Activated naive CD4-positive, alpha-beta T cell treated with anti-CD3 and anti-CD28 coated beads, Interleukin-2, amount 10 ng/mL, durations not matched to agents 7 days and 5 days (primary cell): ENCODE results near the gene TMEM11.
"Not testable (repeated sequence)": the region's sequence is repeated elsewhere in the genome, so short reads cannot be mapped to it uniquely, and the experiment has no call there.

Source experiments
- CTCF ChIA-PET: fragments of 350-600 bp; sonication (Branson Sonifier 250); formaldehyde crosslinking; loops from one replicate; lab custom pipeline; 2021; ENCODE audit warnings: antibody characterized with exemption; lab: Charles Lee
- DNase-seq: peaks from one replicate; pipeline ENCODE4 v3.0.0-alpha.2; 2020
- H3K27ac Mint-ChIP-seq: one replicate; pipeline ENCODE4 v1.8.0; 2021; ENCODE audit warnings: mild to moderate bottlenecking, moderate library complexity, mixed read lengths
- H3K27me3 Mint-ChIP-seq: one replicate; pipeline ENCODE4 v1.8.0; 2021; ENCODE audit warnings: mild to moderate bottlenecking, mixed read lengths
- H3K36me3 Mint-ChIP-seq: one replicate; pipeline ENCODE4 v1.8.0; 2021; ENCODE audit warnings: mixed read lengths
- H3K4me1 Mint-ChIP-seq: one replicate; pipeline ENCODE4 v1.8.0; 2021; ENCODE audit warnings: mixed read lengths
- H3K4me3 Mint-ChIP-seq: one replicate; pipeline ENCODE4 v1.8.0; 2021; ENCODE audit warnings: mild to moderate bottlenecking, moderate library complexity, mixed read lengths
- H3K9me3 Mint-ChIP-seq: one replicate; pipeline ENCODE4 v1.8.0; 2021; ENCODE audit warnings: mixed read lengths

Gene TMEM11

DNA sequence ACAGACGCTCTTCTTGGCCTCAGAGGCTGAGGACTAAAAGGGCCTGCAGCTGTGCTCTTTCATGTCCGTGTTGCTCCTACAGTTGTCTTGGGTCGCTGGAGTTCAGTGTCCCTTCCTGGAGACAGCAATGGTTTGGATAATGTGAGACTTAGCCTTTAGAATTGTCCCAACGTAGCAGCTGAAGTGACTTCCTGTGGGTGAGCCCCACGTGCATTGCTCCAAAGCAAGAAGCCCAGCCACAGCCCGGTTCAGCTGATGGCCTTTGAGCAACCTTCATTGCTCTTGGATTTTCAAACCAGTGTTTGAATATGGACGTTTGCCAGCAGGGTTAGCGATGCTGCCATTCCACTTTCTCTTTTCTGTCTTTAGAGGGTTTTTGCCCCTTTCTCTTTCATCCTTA is 19.7 kb downstream of the TMEM11 start:
- H3K4me1 Mint-ChIP-seq: no peaks in the 10 kb centered on the region
- no peaks in the 10 kb centered on the region for H3K27me3 Mint-ChIP-seq
- peaks cover 40% of the 10 kb centered on the region for H3K36me3 Mint-ChIP-seq
- no peak overlapping the region for H3K4me3 Mint-ChIP-seq
- DNase-seq: no peak
- CTCF ChIA-PET: interaction anchor here (1.6 kb wide), 1 partner anchor 73 kb away, joined by 5 read pairs; no protein-coding TSS in a partner anchor
- H3K9me3 Mint-ChIP-seq: no peaks in the 10 kb centered on the region
- peak overlapping the region; percentile 67 for H3K27ac Mint-ChIP-seq

DNA sequence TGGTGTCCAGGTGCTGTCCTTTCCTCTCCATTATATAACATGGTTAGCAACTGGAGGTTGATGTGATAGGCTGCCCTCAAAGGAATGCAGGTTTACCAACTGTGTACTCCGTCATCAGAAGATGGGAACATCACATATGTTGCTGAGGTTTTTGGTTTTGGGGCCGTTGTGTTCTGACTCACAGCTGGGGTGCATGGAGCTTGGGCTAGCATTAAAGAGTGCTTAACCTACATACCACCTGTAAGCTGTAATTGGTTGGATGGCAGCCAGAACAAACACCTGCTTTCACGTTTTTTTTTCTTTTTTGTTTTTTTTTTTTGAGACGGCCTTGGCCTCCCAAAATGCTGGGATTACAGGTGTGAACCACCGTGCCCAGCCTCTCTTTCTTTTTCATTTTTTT is 20.9 kb downstream of the TMEM11 start:
- Mint-ChIP-seq H3K4me1 (no peaks in the 10 kb centered on the region), H3K27me3 (no peaks in the 10 kb centered on the region), H3K27ac (peak overlapping the region; percentile 14), H3K4me3 (no peak overlapping the region), H3K36me3 (peaks cover 38% of the 10 kb centered on the region), H3K9me3 (no peaks in the 10 kb centered on the region)
- CTCF ChIA-PET: no interaction called here
- DNase-seq: no peak

DNA sequence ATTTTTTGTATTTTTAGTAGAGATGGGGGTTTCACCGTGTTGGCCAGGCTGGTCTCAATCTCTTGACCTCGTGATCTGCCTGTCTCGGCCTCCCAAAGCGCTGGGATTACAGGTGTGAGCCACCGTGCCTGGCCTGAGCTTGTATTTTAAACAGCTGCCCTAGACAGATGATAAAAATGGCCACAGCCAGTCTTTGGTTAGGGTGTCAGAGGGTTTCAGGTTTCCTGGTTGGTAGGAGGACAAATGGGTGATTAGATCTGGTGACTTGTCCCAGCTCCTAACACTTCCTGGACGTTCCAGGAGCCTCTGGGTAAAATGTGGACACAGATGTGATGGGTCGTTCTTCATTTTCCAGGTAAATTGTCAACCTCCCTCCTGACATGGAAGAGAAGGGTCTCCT is 21.5 kb downstream of the TMEM11 start:
- DNase-seq, H3K27ac Mint-ChIP-seq, CTCF ChIA-PET, H3K4me3 Mint-ChIP-seq, H3K4me1 Mint-ChIP-seq, H3K9me3 Mint-ChIP-seq, H3K27me3 Mint-ChIP-seq: not testable (repeated sequence)
- peaks cover 32% of the 10 kb centered on the region for H3K36me3 Mint-ChIP-seq

DNA sequence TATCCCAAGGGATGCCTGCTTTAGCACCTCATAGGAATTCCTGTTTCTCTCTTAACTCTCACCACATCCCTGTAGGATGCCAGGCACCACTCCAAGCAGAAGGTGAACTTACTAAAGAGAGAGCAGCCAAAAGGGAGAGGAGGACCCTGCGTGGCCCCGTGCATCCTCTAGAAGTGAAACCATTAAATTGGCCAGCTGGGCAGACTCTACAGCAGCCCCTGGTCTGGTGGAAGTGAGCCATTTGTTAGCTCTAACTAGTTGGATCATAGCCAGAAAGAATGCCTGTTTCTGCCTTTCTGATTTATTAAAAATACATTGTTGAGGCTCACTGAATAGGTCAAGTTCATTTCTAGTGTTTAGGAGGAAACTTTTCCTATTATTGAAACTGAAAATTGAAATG is 22.3 kb downstream of the TMEM11 start:
- H3K27ac Mint-ChIP-seq: no peak overlapping the region

DNA sequence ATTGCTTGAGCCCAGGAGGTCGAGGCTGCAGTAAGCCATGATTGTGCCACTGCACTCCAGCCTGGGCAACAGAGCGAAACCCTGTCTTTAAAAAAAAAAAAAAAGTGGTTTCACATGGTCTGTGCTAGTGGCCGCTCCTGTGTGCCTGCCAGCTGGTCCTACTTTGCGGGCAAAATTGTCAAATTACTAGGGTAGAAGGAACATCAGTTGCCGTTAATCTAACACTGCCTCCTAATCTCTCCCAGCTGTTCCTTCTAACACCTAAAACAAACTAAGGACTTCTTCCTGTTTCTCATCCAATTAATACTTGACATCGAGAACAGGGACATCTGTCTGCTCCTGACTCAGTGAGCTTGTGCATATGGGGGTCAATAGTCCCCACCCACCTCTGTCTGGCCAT is 23.9 kb downstream of the TMEM11 start:
- DNase-seq: no peak
- Mint-ChIP-seq H3K36me3 (peaks cover 28% of the 10 kb centered on the region), H3K27ac (no peak overlapping the region), H3K4me1 (no peaks in the 10 kb centered on the region), H3K4me3 (no peak overlapping the region), H3K9me3 (no peaks in the 10 kb centered on the region), H3K27me3 (no peaks in the 10 kb centered on the region)
- CTCF ChIA-PET: no interaction called here

More for the DNA sequence above, 22.3 kb downstream of the TMEM11 start:
- no peaks in the 10 kb centered on the region for H3K27me3 Mint-ChIP-seq
- H3K4me3 Mint-ChIP-seq: no peak overlapping the region
- no peak for DNase-seq
- H3K4me1 Mint-ChIP-seq: no peaks in the 10 kb centered on the region
- CTCF ChIA-PET: no interaction called here
- peaks cover 26% of the 10 kb centered on the region for H3K36me3 Mint-ChIP-seq
- H3K9me3 Mint-ChIP-seq: no peaks in the 10 kb centered on the region

GRCh38 chr17:21189361-21189760 is 24.6 kb downstream of the TMEM11 start:
- peaks cover 33% of the 10 kb centered on the region for H3K36me3 Mint-ChIP-seq
- no peak overlapping the region for H3K27ac Mint-ChIP-seq
- no peaks in the 10 kb centered on the region for H3K4me1 Mint-ChIP-seq
- no peak overlapping the region for H3K4me3 Mint-ChIP-seq
- DNase-seq: no peak
- H3K27me3 Mint-ChIP-seq: no peaks in the 10 kb centered on the region
- CTCF ChIA-PET: interaction anchor here (0.8 kb wide), 1 partner anchor 72 kb away, joined by 3 read pairs; no protein-coding TSS in a partner anchor
- H3K9me3 Mint-ChIP-seq: no peaks in the 10 kb centered on the region

- Mint-ChIP-seq H3K27ac (no peak overlapping the region), H3K27me3 (no peaks in the 10 kb centered on the region), H3K4me1 (no peaks in the 10 kb centered on the region), H3K9me3 (no peaks in the 10 kb centered on the region), H3K4me3 (no peak overlapping the region), H3K36me3 (peaks cover 29% of the 10 kb centered on the region)
- CTCF ChIA-PET: no interaction called here
- DNase-seq: no peak
These were observed 27.4 kb downstream of the TMEM11 start for GRCh38 chr17:21186399-21187187.

DNA sequence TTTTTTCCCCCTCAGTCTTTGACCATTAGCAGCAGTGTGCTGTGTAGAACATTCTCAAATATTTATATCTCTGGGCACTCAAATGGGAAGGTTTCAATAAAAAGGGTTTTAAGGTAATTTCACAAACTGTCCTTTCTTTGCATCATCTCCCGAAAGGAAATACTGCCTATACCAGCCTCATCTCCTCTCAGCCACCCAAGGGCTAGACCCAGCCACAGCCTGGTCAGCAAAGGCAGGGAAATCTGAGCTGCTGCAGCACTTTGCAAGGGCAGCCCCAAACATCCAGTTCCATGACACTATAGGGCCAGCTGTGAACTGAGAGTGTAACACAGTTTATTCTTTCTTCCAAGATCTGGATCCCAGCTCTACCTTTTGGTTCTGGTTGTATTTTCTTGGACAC is 28.9 kb downstream of the TMEM11 start:
- DNase-seq: no peak
- H3K9me3 Mint-ChIP-seq: no peaks in the 10 kb centered on the region
- no peak overlapping the region for H3K27ac Mint-ChIP-seq
- H3K36me3 Mint-ChIP-seq: peaks cover 18% of the 10 kb centered on the region
- no peaks in the 10 kb centered on the region for H3K4me1 Mint-ChIP-seq
- no peaks in the 10 kb centered on the region for H3K27me3 Mint-ChIP-seq
- CTCF ChIA-PET: no interaction called here
- H3K4me3 Mint-ChIP-seq: no peak overlapping the region

GRCh38 chr17:21184570-21184969 is 29.4 kb downstream of the TMEM11 start:
- Mint-ChIP-seq H3K36me3 (peaks cover 18% of the 10 kb centered on the region), H3K4me3 (no peak overlapping the region), H3K27ac (no peak overlapping the region), H3K4me1 (no peaks in the 10 kb centered on the region), H3K9me3 (no peaks in the 10 kb centered on the region), H3K27me3 (no peaks in the 10 kb centered on the region)
- CTCF ChIA-PET: interaction anchor here (1.4 kb wide), 1 partner anchor 28 kb away, joined by 3 read pairs; no protein-coding TSS in a partner anchor
- no peak for DNase-seq

- H3K36me3 Mint-ChIP-seq: peaks cover 16% of the 10 kb centered on the region
- no peak overlapping the region for H3K27ac Mint-ChIP-seq
These were observed 30.5 kb downstream of the TMEM11 start for GRCh38 chr17:21183468-21183867.

GRCh38 chr17:21177854-21178600 is 35.9 kb downstream of the TMEM11 start:
- Mint-ChIP-seq H3K4me1 (no peaks in the 10 kb centered on the region), H3K27ac (no peak overlapping the region), H3K4me3 (no peak overlapping the region), H3K27me3 (no peaks in the 10 kb centered on the region), H3K36me3 (peaks cover 5% of the 10 kb centered on the region), H3K9me3 (no peaks in the 10 kb centered on the region)
- no peak for DNase-seq
- CTCF ChIA-PET: interaction anchor here (0.7 kb wide), 1 partner anchor 59 kb away, joined by 3 read pairs; no protein-coding TSS in a partner anchor

More at GRCh38 chr17:21183468-21183867, 30.5 kb downstream of the TMEM11 start:
- no peak for DNase-seq
- Mint-ChIP-seq H3K4me3 (no peak overlapping the region), H3K4me1 (no peaks in the 10 kb centered on the region), H3K9me3 (no peaks in the 10 kb centered on the region), H3K27me3 (no peaks in the 10 kb centered on the region)
- CTCF ChIA-PET: interaction anchor here (1.4 kb wide), 1 partner anchor 29 kb away, joined by 3 read pairs; no protein-coding TSS in a partner anchor

DNA sequence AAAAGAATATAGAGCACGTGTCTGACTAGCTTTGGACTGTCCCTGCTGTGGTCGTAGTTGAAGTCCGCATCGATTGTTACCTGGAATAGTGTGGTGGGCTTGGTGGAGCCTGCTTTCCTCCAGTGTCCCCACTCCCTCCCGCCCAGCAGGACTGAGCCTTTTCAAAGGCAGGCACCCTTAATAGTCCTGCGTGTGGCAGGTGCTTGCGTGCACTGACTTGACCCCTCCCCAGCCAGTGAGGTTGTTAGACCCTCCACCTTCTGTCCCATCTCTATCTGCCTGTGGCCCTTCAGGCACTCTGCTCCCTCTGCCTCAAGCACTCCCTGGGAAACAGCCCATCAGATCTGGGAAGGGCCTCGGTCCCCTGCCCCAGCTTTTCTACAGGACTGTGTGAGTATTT is 36.6 kb downstream of the TMEM11 start:
- DNase-seq: no peak
- no peaks in the 10 kb centered on the region for H3K9me3 Mint-ChIP-seq
- no peaks in the 10 kb centered on the region for H3K27me3 Mint-ChIP-seq
- no peak overlapping the region for H3K27ac Mint-ChIP-seq
- H3K4me3 Mint-ChIP-seq: no peak overlapping the region
- CTCF ChIA-PET: no interaction called here
- peaks cover 5% of the 10 kb centered on the region for H3K36me3 Mint-ChIP-seq
- H3K4me1 Mint-ChIP-seq: no peaks in the 10 kb centered on the region

- no peak for DNase-seq
- H3K9me3 Mint-ChIP-seq: no peaks in the 10 kb centered on the region
- no peaks in the 10 kb centered on the region for H3K27me3 Mint-ChIP-seq
- no peak overlapping the region for H3K27ac Mint-ChIP-seq
- CTCF ChIA-PET: no interaction called here
- no peak overlapping the region for H3K4me3 Mint-ChIP-seq
- peaks cover 5% of the 10 kb centered on the region for H3K36me3 Mint-ChIP-seq
- H3K4me1 Mint-ChIP-seq: no peaks in the 10 kb centered on the region
These were observed 37.1 kb downstream of the TMEM11 start for GRCh38 chr17:21176773-21177395.

DNA sequence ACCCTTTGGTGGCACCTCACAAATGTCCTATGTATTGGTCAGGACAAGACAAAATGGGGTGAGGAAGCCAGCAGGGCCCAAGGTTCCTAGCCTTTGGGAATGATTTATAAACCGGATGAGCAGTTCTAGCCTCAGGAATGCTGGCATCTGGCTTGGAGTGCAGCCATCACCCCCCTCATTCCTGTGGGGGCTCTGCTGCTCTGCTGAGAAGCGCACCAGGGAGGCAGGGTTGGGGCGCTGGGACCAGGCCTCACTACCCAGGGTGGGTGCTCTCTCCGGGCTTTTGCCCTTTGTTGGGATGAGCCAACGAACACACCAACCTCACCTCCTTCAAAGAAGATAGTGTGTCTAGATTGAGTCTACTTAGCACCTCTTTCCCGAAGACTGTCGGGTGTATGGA is 39.2 kb downstream of the TMEM11 start:
- H3K9me3 Mint-ChIP-seq: no peaks in the 10 kb centered on the region
- H3K36me3 Mint-ChIP-seq: peaks cover 7% of the 10 kb centered on the region
- H3K27ac Mint-ChIP-seq: no peak overlapping the region
- no peaks in the 10 kb centered on the region for H3K27me3 Mint-ChIP-seq
- CTCF ChIA-PET: no interaction called here
- H3K4me3 Mint-ChIP-seq: no peak overlapping the region
- peaks cover 8% of the 10 kb centered on the region for H3K4me1 Mint-ChIP-seq
- DNase-seq: no peak
